Stimulated activated naive CD4-positive, alpha-beta T cell treated with Interleukin-2 at 50 U/mL for 16 hours (primary cell): Measurements from ENCODE around the gene DRD4.

Source experiments
- DNase-seq: peaks from one replicate; lab custom pipeline; 2025; lab: John Stamatoyannopoulos, UW

DRD4 gene

GRCh38 chr11:636511-637332 is at the start of gene DRD4:
TSS of gene DRD4 (plus strand) at chr11:637269. CDS start at chr11:637305, 36 bp downstream.
- DNase-seq: no peak

GRCh38 chr11:587546-587945 is 49.5 kb upstream of the DRD4 start:
- no peak for DNase-seq

GRCh38 chr11:587978-588380 is 49.1 kb upstream of the DRD4 start:
- DNase-seq: peak; percentile 57

- DNase-seq: no peak
Measured at GRCh38 chr11:589798-590197, 47.3 kb upstream of the DRD4 start.

GRCh38 chr11:590997-591396 is 46.1 kb upstream of the DRD4 start:
- no peak for DNase-seq

- no peak for DNase-seq
Measured at GRCh38 chr11:592501-592900, 44.6 kb upstream of the DRD4 start.

GRCh38 chr11:592918-593317 is 44.2 kb upstream of the DRD4 start:
- DNase-seq: no peak

GRCh38 chr11:593347-593746 is 43.7 kb upstream of the DRD4 start:
- no peak for DNase-seq

GRCh38 chr11:595400-595799 is 41.7 kb upstream of the DRD4 start:
- DNase-seq: no peak

- DNase-seq: no peak
Measured at GRCh38 chr11:596374-596773, 40.7 kb upstream of the DRD4 start.

GRCh38 chr11:597166-597725 is 39.8 kb upstream of the DRD4 start:
- no peak for DNase-seq

- DNase-seq: no peak
Measured at GRCh38 chr11:598005-598680, 38.9 kb upstream of the DRD4 start.

GRCh38 chr11:601573-602245 is 35.4 kb upstream of the DRD4 start:
- no peak for DNase-seq

- DNase-seq: no peak
Measured at GRCh38 chr11:603154-603553, 33.9 kb upstream of the DRD4 start.

GRCh38 chr11:605286-606129 is 31.6 kb upstream of the DRD4 start:
- no peak for DNase-seq

GRCh38 chr11:606245-606644 is 30.8 kb upstream of the DRD4 start:
- DNase-seq: no peak

GRCh38 chr11:607020-607780 is 29.9 kb upstream of the DRD4 start:
- DNase-seq: no peak

- no peak for DNase-seq
Measured at GRCh38 chr11:607971-608659, 29.0 kb upstream of the DRD4 start.

GRCh38 chr11:608791-609251 is 28.2 kb upstream of the DRD4 start:
- no peak for DNase-seq

- no peak for DNase-seq
Measured at GRCh38 chr11:609341-609811, 27.7 kb upstream of the DRD4 start.
